GM19099 (cell line): ENCODE results near the gene WNT7B.

ENCODE experiments used
- POLR2A ChIP-seq: IDR thresholded peaks from 3 replicates; pipeline ENCODE4 v1.6.1; 2011; ENCODE audit warnings: low read depth; ENCODE audit not compliant: insufficient read length; ENCODE audit errors: extremely low read depth

Gene WNT7B

GRCh38 chr22:45977003-45977411, at the start of gene WNT7B:
TSS of gene WNT7B (minus strand) at chr22:45977162. CDS start at chr22:45976754, 408 bp downstream.
- no peak for TF ChIP-seq POLR2A

- TF ChIP-seq POLR2A: no peak
Measured at GRCh38 chr22:46025973-46026898, 49.3 kb upstream of the WNT7B start.

GRCh38 chr22:46025225-46025972, 48.4 kb upstream of the WNT7B start:
- no peak for TF ChIP-seq POLR2A

- no peak for TF ChIP-seq POLR2A
Measured at GRCh38 chr22:46024136-46024840, 47.3 kb upstream of the WNT7B start.

- TF ChIP-seq POLR2A: no peak
Measured at GRCh38 chr22:46023558-46023981, 46.6 kb upstream of the WNT7B start.

GRCh38 chr22:46022881-46023512, 46.0 kb upstream of the WNT7B start:
- no peak for TF ChIP-seq POLR2A

GRCh38 chr22:46021577-46021976, 44.6 kb upstream of the WNT7B start:
- TF ChIP-seq POLR2A: no peak

- no peak for TF ChIP-seq POLR2A
Measured at GRCh38 chr22:46019351-46019750, 42.4 kb upstream of the WNT7B start.

- TF ChIP-seq POLR2A: no peak
Measured at GRCh38 chr22:46018859-46019258, 41.9 kb upstream of the WNT7B start.

GRCh38 chr22:46017166-46017565, 40.2 kb upstream of the WNT7B start:
- no peak for TF ChIP-seq POLR2A

- peak; percentile 46 for TF ChIP-seq POLR2A
Measured at GRCh38 chr22:46013460-46014416, 36.8 kb upstream of the WNT7B start.

GRCh38 chr22:46012881-46013281, 35.9 kb upstream of the WNT7B start:
- no peak for TF ChIP-seq POLR2A

- TF ChIP-seq POLR2A: no peak
Measured at GRCh38 chr22:46012182-46012880, 35.4 kb upstream of the WNT7B start.
